Nephron (organoid): Measurements from ENCODE around the gene COMMD9.
A peak's percentile ranks its signal among the peaks of the same experiment; 100 is the strongest.

ENCODE experiments used
- H3K27ac Mint-ChIP-seq, 3 experiments: 2 replicates each; pipeline ENCODE4 v1.8.0; 2020; ENCODE audit warnings: mixed read lengths in 3 of 3, mild to moderate bottlenecking in 2 of 3, moderate library complexity in 1 of 3
- H3K27me3 Mint-ChIP-seq: 2 replicates; pipeline ENCODE4 v1.8.0; 2021; ENCODE audit warnings: low read depth, mild to moderate bottlenecking, moderate library complexity, mixed read lengths
- H3K36me3 Mint-ChIP-seq: 2 replicates; pipeline ENCODE4 v1.8.0; 2020; ENCODE audit warnings: low read depth, mixed read lengths
- H3K4me1 Mint-ChIP-seq: 2 replicates; pipeline ENCODE4 v1.8.0; 2020; ENCODE audit warnings: mixed read lengths
- H3K4me3 Mint-ChIP-seq, 3 experiments: 2 replicates each; pipeline ENCODE4 v1.8.0; 2020; ENCODE audit warnings: mild to moderate bottlenecking in 3 of 3, mixed read lengths in 3 of 3, moderate library complexity in 2 of 3
- H3K9me3 Mint-ChIP-seq: 2 replicates; pipeline ENCODE4 v1.8.0; 2020; ENCODE audit warnings: mixed read lengths
- TF ChIP-seq, protein P1 (sequence below), 3 experiments: fragments of 200-600 bp; sonication (generic); IDR thresholded peaks; one replicate each; pipeline ENCODE4 v1.5.0; 2021; ENCODE audit warnings: antibody characterized with exemption in 3 of 3; ENCODE audit not compliant: unreplicated experiment in 3 of 3

The COMMD9 gene

GRCh38 chr11:36278531-36279282, 10.5 kb downstream of the COMMD9 start:
- Mint-ChIP-seq H3K36me3 (peaks cover 28% of the 10 kb centered on the region), H3K27ac (peak overlapping the region in 1 of 3 experiments; percentile 80), H3K4me3 (no peak overlapping the region), H3K9me3 (peaks cover 24% of the 10 kb centered on the region), H3K27me3 (no peaks in the 10 kb centered on the region), H3K4me1 (peaks cover 25% of the 10 kb centered on the region)
- TF ChIP-seq, protein P1, sequence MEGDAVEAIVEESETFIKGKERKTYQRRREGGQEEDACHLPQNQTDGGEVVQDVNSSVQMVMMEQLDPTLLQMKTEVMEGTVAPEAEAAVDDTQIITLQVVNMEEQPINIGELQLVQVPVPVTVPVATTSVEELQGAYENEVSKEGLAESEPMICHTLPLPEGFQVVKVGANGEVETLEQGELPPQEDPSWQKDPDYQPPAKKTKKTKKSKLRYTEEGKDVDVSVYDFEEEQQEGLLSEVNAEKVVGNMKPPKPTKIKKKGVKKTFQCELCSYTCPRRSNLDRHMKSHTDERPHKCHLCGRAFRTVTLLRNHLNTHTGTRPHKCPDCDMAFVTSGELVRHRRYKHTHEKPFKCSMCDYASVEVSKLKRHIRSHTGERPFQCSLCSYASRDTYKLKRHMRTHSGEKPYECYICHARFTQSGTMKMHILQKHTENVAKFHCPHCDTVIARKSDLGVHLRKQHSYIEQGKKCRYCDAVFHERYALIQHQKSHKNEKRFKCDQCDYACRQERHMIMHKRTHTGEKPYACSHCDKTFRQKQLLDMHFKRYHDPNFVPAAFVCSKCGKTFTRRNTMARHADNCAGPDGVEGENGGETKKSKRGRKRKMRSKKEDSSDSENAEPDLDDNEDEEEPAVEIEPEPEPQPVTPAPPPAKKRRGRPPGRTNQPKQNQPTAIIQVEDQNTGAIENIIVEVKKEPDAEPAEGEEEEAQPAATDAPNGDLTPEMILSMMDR (IDR thresholded peaks at IDR 0.05; ENCODE audit: unreplicated experiment in 3 of 3): no peak

DNA sequence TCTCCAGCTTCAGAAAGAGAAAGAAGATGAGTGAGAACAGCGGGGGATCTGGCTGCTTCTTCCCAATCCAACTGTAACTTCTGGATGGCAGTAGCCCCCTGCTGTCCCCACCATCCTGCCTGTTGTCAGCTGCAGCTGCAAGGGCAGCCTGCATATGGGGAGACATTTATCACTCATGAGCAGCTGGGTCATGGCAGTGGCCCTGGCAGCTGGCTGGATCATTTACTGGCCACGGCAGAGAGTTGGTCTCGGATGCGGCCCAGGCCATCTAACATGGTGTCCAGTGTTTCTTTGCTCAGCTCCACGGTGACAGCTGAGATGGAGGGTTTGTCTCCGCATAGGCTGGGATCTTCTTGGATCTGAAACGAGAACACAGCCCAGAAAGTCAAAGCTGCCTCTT, 14.8 kb downstream of the COMMD9 start:
- Mint-ChIP-seq H3K36me3 (peaks cover 46% of the 10 kb centered on the region), H3K4me1 (peaks cover 27% of the 10 kb centered on the region), H3K27ac (no peak overlapping the region), H3K4me3 (no peak overlapping the region), H3K9me3 (no peaks in the 10 kb centered on the region), H3K27me3 (no peaks in the 10 kb centered on the region)
- TF ChIP-seq, protein P1 (IDR thresholded peaks at IDR 0.05; ENCODE audit: unreplicated experiment in 3 of 3): no peak

DNA sequence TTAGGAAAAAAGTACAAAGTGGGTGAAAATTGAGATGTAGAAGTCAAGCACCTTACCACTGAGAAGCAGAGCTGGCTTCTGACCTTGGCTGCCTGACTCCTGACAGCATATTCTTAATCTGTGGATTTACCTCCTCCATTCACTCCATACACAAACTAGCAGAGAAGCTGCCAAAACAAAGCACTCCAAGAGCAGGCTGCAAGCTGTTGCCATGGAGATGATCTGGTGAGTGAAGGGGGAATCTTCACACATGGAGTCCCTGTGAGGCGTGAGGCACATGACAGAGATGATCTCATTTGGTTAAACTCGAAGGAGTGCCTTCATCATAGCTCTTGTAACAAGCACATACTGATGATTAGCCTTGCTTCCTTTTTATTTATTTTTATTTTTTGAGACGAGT, 16.1 kb downstream of the COMMD9 start:
- H3K27ac Mint-ChIP-seq: no peak overlapping the region
- peaks cover 51% of the 10 kb centered on the region for H3K36me3 Mint-ChIP-seq
- peaks cover 3% of the 10 kb centered on the region for H3K27me3 Mint-ChIP-seq

GRCh38 chr11:36271794-36272407, 17.3 kb downstream of the COMMD9 start:
- peaks cover 14% of the 10 kb centered on the region for H3K4me1 Mint-ChIP-seq
- TF ChIP-seq, protein P1 (IDR thresholded peaks at IDR 0.05; ENCODE audit: unreplicated experiment in 3 of 3): no peak
- H3K36me3 Mint-ChIP-seq: peaks cover 51% of the 10 kb centered on the region
- no peak overlapping the region for H3K4me3 Mint-ChIP-seq
- no peak overlapping the region for H3K27ac Mint-ChIP-seq
- H3K9me3 Mint-ChIP-seq: no peaks in the 10 kb centered on the region
- peaks cover 3% of the 10 kb centered on the region for H3K27me3 Mint-ChIP-seq

More for the DNA sequence above, 16.1 kb downstream of the COMMD9 start:
- H3K4me3 Mint-ChIP-seq: no peak overlapping the region
- no peaks in the 10 kb centered on the region for H3K9me3 Mint-ChIP-seq
- TF ChIP-seq, protein P1 (IDR thresholded peaks at IDR 0.05; ENCODE audit: unreplicated experiment in 3 of 3): no peak
- peaks cover 20% of the 10 kb centered on the region for H3K4me1 Mint-ChIP-seq

GRCh38 chr11:36270701-36271100, 18.5 kb downstream of the COMMD9 start:
- no peak overlapping the region for H3K4me3 Mint-ChIP-seq
- TF ChIP-seq, protein P1 (IDR thresholded peaks at IDR 0.05; ENCODE audit: unreplicated experiment in 3 of 3): no peak
- no peaks in the 10 kb centered on the region for H3K9me3 Mint-ChIP-seq
- H3K4me1 Mint-ChIP-seq: peaks cover 14% of the 10 kb centered on the region
- peaks cover 11% of the 10 kb centered on the region for H3K27me3 Mint-ChIP-seq
- H3K27ac Mint-ChIP-seq: no peak overlapping the region
- peaks cover 48% of the 10 kb centered on the region for H3K36me3 Mint-ChIP-seq
